ENCODE measurements around the gene SLC39A11.

SLC39A11 gene

DNA sequence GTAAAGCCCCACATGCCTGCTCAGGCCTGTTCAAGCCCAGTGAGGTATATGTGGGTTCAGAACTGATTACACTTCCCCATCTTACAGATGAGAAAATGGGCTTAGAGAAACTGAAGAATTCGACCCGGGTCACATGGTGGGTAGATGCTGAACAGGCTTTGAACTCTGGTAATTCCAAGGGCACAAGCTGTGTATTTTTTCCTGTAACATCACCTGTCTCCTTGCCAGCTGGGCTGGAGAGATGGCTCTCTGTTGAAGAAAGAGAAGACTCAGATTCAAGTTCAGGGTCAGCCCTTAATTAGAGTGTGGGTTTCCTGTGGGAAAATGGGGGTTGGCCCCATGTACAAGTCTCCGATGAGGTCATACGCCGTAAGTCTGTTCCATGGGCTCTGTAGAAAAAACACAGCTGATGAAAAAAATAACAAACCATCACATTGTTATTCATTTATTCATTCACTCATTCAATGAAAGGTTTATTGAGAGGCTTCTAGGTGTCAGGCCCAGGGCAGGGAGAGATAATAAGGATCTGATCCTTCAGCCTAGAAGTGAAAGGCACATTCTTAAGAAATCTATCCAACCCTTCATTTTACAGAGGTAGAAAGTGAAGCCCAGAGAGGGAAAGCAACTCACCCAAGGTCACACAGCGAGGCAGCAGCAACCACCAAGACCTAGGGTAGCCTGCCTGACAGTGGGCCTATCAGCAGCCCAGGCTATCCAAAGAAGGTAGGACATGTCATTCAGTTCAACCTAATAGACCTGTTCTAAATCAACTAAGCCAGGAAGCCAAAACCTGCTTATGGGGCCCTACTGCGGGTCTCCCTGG, 488.9 kb downstream of the SLC39A11 start:
- DNase-seq = no peak

DNA sequence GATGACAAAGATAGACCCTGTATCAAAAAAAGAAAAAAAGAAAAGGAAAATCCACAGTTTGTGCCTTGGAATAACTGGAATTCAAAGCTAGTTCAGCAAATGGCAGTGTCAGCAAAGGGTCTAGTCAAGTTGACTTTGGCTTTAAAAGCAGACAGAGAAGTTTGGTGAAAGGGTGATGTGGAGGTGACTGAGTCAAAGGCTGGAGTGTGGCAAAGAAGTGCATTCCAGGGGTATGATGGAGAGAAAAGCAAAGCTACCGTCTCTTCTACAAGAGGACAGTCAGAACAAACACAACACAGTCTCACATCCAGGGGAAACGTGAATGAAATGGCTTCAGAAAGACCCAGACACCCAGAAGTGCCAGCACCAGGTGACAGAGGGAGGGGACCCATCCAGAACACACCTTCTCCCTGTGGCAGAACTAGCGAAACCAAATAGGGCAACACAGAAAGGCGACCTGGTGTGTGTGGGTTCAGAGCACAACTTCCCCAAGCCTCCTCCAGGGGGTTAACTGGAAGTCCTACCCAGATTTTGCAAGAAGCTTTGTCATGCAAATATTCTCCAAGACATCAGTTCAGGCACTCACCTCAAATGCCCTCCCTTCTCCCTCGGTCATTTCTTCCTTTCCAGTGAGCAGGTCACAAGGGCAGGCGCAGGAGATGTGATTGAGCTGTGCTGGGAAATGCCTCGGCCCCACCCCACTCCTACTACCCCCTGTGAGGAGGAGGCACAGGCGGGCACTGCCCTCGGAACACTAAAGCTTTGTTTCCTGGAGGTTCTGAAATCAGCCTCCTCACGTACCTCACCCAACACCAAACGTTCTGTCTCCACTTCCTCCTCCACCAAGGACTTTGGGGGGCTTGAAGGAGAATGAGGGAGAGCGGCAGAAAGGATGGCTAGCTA, 489.7 kb downstream of the SLC39A11 start:
- DNase-seq = no peak

DNA sequence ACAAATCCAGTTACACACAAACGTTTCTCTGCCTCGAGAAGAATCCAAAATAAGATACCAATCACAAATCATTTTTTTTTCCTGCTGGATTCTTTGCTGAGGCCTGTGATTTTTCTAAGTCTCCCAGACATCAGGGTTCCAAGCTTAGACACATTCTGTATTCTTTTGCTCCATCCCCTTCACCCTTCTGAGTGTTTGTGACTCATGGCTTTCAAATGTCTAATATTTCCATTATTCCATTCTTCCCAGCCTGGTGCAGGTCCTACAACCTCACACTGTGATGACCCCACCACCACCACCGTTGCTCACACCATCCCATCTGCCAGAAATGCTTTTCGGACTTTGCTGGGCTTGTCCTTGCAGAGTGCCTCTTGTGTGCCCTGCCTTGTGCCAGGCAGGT, 491.6 kb downstream of the SLC39A11 start:
- DNase-seq = no peak

DNA sequence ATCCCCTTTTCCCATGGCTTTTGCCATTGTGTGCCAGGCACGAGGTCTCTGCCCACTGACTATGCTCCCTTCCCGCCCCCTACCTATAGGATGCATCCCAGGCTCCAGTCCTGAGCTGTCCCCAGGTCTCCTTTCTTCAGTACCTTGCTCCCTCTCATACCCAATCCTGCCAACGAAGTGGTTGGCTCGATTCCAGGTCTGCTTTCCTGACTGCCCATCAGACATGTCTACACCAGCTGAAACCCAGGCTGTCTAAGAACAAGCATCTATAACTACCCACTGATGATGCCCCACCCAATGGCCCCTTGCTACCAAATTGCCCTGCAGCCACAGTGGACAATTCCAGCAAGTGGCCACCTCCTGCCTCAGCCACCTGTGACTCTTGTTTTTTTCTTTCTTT, 492.6 kb downstream of the SLC39A11 start:
- DNase-seq = no peak

DNA sequence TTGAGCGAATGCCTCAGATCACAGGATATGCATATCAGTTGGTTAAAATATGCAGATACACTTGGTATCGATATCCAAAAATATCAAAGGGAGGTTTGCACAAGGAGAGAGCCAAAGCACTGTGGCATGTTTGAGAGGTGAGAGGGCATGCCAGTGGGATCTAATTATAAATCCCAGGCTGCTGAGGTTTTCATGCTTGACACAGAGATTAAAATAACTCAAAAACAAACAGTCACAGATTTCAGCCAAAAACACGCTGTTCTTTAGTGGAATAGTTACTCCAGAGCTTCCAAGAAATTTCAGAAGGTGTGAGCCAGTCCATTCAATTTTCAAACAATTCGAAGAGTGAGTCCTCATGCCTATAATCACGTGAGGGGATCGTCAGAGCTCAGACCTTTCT, 493.8 kb downstream of the SLC39A11 start:
- DNase-seq = no peak

- no peak for DNase-seq
Observed at GRCh38 chr17:72597354-72598087, 495.0 kb downstream of the SLC39A11 start.
